SH-SY5Y (cell line): ENCODE data around the gene PPP1R12B.

Source experiments
- GATA2 ChIP-seq: IDR thresholded peaks from 2 replicates; pipeline ENCODE4 v1.6.1; 2011; ENCODE audit warnings: mild to moderate bottlenecking, low read depth, low read length
- GATA3 ChIP-seq: IDR thresholded peaks from 2 replicates; pipeline ENCODE4 v1.6.1; 2011; ENCODE audit warnings: low read depth, mild to moderate bottlenecking, low read length, moderate library complexity

DNA sequence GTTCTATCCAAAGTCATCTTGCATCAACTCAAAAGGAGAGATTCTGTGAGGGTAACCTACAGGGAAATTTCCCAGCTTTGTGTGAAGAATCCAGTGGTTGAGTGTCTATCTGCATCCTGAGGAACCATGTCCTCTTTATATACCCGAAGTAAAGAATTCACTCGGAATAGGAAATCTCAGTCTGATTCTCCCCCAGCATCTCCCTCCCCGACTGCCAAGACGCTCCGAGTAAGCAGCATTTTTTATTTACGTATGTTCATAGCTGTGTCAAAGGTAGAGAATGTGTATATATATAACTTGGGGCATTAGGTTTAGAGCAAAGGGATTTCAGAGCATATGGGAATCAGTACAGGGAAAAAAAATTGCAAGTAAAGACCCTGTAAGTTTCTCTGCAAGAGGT lies 191.5 kb downstream of the PPP1R12B start:
- TF ChIP-seq GATA2, result no peak
- TF ChIP-seq GATA3, result no peak
